ENCODE results near the gene AAK1.

DNA sequence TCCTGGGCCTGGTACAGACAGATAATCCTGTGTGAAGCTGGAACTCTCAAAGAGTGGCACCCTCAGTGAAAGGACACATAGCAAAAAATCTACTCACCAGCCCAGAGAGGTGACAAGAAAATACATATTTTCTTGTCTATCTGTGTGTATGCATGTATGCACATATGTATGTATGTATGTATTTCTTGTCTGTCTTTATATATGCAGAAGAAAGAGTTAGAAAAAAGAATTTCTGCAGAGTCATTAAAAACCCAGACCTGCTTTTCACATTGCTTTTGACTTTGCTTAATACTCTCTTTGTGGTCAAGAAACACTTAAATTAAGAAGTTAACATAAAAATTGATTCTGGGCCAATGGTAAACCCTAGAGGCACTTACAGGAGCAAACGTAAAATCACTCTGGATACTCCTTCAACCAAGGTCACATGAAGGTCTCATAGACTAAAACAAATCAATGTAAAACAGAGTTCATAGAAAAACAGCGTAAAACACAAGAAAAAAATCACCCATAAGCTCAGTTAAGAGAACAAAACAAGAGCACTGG, 16.5 kb upstream of the AAK1 start:
- TF ChIP-seq SUZ12 (IDR thresholded peaks at IDR 0.05; ENCODE audit: extremely low read depth, insufficient read depth, insufficient read length) (no peak), ZNF274 (IDR thresholded peaks at IDR 0.05; ENCODE audit: low read depth, low read length) (no peak)

Measured in NT2/D1 (cell line).